HG03354 (cell line): ENCODE results near the gene KIAA0513.

Experiments
- ATAC-seq: cut with Tn5 transposase; IDR thresholded peaks from one replicate; pipeline ENCODE4 v1.9.1; 2021; ENCODE audit warnings: mild to moderate bottlenecking; ENCODE audit not compliant: unreplicated experiment, poor library complexity, severe bottlenecking

The KIAA0513 gene

DNA sequence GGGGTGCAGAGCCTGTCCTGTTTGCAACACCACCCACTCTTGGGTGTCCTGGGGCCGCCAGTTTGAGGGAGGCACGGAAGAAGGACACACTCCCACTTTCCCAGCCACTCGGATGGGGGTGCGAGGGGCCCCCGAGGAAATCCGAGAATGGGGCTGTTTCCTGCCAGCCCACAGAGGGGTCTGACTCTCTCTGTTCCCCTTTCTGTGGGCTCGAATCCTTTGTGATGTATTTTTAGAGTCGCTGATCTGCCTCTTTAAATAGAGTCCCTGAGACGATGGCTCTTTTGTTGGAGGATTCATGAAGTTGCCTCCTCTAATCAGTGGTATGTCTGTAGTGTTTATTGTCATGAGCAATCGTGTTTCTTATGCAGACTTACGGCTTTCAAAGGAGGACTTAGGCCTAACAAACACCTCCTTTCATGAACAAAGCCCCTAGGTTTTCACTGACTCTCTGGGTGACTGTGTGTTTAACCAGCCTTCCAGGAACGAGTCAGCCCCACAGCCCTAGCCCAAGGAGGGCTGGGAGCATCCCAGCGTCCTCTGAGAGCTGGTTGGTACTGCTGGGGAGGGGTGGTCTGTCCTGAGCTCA, 55.5 kb downstream of the KIAA0513 start:
- peak; percentile 22 for ATAC-seq

DNA sequence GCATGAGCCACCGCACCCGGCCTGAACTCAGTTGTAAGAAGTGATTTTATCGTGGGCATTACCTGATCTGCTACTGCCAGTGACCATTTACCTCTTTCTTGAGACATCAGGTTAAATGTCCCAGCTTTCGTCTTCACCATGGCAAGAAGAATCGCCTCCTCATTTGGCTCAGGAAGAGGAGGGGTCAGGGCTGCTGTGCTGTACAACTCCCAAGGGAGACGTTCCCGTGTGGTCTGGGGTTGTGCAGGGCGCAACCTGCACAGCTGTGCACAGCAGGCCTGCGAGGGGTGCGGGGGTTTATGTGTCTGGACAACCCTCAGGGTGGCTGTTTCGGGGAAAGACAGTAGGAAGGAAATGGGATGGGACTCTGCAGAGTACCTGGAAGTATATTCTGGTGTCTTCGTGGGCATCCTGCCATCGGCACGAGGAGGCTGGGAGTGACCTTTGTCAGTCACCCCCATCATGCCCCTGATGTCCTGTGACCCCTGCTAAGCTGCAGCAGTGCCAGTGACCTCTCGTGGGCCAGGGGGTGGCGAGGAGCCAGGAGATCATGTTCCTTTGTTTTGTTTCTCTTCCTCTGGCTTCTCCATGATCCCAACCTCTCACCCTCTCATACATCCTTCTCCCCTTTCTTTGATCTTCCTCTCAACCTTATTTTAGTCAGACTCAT, 57.4 kb downstream of the KIAA0513 start:
- ATAC-seq: no peak

DNA sequence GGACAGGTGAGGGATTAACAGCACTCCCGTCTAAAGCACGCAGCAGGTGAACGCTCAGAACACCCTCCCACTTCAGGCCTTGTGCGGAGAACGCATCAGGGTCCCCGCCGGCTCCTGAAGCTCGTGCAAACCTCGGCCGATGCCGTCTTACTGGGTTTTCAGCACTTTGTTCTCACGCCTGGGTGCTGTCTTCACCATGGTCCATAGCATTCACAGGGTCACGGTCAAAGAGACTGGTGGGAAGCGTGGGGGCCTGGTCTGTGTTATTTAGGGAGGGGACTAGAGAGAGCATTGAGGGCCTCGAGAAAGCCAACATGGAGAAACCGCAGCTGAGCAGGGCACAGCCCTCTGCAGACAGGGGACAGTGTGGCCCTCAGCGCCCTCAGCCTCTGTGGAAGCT, 58.1 kb downstream of the KIAA0513 start:
- no peak for ATAC-seq

DNA sequence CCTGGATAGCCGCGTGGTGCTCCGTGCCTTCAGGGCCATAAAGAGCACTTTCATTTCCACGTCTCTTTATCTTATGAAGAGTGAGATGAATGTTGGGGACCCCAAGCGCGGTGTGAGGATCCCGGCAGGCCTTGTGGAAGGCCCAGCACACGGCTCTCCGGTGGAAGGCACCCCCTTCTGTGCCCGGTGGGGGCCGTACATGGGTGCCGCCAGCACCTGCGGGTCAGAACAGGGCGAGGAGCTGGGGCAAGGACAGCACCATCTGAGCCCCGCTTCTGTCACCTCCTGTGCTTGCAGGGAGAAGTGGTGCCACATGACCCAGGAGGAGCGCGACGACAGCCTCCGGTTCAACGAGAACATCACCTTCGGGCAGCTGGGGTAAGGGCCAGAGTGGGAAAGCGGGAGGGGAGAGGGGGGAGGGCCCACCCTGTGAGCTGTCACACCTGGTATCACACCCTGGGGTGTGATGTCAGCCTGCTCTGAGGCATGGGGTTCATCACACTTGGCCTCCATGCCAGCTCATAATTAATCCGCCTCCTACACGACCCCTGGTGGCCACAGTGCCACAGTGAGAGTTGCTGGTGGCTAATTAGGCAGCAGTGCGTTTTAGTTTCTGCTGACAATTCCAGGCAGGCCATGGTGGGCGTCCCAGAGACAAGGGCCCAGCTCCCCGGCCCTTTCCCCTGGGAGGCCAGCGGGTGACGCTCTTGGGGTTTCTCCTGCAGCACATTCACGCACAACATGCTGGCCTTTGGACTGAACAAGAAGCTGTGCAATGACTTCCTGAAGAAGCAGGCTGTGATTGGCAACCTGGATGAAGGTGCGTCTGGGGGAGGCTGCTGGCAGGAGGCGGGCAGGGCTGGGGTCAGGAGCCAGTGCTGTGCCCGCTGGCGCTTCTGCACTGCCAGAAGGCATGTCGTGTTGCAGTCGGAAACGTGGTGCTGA, 59.0 kb downstream of the KIAA0513 start:
- ATAC-seq: peak; percentile 62

DNA sequence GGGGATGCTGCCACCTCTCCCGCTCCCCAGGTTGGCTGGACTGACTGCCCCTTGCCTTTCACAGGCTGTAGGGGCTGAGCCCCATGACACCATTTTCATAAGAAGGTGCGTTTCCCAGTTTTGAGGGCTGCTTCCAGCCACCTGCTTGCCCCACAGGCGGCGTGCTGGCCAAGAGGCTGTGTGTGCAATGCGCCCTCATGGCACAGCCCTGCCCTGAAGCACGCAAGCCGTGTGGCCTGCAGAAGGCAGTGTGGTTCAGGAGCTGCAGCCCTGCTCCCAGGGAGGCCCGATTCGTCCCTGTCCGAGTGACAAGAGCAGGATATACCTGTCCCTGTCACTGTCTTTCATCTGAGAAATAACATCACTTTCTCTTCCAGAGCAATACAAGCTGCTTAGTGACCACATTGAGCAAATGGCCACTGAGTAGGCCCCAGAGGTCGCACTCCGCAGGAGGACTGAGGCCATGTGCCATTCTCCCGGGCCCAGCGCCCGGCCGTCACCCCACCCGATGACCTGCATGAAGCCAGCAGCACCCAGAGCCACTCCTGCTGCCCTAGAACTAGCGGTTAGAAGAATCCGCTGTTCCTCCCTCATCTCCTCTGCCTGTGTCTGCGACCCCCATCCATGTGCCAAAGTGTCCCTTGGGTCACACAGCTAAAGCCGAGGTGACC, 60.4 kb downstream of the KIAA0513 start:
- ATAC-seq: no peak

DNA sequence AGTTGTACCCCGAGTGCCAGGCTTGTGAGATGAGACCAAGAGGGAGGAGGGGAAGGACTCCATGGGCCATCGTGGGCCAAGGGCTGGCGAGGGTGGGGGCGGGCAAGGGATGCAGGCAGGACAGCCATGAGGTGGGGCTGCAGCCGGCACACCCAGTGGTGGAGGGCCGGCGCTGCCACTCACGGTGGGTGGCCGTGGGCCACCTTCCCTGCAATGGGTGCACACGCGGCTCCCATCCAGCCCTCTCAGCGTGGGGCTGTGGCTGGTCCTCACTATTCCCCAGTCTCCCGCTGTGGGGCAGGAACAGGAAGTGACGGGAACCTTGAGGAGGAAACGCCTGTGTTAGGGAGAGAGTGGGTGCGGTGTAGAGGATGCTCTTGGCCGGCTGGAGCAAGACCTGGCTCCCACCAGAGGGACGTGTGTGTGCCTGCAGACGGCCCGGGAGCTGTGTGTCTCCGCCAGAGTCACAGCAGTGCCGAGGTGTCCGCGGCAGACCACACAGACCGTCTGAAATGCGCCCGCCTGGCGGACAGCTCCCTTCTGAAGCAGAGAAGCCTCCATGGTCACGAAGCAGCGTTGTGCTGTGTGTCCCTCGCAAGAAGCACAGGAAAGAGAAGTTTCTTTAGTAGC, 61.1 kb downstream of the KIAA0513 start:
- ATAC-seq: no peak

DNA sequence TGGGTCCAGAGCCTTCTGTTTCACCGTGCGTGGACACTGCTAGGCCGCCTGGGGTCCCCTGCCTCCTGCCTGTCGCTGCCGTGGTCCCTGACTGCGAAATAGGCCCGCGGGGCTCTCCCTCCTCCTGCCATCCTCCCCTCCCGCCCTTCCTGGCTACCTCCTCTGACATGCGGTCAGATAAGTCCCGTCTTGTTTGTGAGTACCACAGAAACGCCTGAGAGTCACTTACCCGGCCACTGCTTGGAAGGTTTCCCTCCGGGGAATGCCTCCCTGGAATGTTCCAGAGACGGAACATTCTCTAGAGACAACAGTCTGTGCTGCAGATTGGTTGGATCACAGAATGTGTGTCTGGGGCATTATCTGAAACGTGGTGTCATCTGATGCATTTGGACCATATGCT, 61.9 kb downstream of the KIAA0513 start:
- no peak for ATAC-seq

DNA sequence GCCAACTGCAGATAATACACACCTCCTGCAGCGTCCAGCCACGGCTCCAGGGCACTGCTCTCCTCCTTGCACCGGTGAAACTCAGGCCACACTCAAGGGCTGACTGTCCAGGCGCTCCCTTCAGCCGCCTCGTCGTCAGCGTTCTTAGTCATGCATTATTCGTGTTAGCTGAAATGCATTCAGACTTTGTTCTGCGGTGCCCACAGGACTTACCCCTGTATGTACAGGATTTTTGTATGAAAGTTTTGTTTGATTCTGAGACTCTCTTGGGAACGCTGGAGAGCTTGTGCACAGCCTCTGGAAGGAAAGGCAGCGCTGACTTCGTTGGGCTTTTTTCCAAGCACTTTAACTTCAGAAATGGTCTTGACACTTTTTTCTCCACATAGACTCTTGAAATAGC, 62.6 kb downstream of the KIAA0513 start:
- ATAC-seq: no peak

DNA sequence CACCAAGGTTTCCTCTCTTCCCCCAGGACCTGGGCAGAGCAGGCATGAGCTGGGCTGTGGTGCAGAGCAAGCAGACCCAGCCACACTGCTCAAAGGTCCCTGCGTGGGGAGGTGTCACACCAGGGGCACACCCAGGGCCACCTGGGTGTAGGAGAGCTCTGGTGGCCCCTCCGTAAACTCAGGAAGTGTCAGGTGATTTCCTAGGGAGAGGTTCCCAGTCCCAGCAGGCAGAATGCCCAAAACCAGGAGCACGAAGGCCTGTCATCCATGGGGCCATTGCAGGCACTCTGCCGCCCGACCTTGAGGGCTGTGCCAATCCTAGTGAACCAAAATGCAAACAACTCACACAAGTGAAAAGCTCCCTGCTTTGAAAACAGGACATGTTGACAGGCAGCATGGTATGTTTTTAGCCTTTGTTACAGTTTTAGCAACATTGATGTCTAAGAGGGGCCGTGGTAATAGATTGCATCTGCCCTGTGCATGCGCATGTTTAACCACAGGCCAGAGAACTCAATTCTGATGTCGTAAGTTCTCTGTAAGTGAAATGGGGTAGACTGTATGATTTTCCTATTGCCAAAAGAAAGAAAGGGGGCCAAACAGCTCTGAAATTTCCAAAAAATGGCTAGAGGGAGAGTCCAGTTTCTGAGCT, 63.4 kb downstream of the KIAA0513 start:
- no peak for ATAC-seq

DNA sequence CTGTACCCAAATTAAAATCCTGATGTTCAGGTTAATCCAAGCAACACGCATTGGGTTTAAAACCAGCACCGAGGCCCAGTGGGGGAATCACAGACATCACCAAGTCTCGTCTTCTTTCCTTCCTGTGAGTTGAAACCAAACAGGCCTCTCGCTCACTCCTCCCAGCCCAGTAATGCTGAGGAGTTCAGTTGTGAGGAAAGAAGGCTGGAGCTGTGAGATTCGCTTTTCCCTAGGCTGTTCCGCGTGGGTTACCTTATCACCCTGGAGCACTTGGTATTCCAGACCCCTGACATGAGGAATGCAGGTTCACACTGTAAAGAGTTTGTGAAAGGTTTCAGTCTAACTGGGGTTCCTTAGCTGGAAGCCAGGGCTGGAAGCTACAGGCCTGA, 63.9 kb downstream of the KIAA0513 start:
- ATAC-seq: no peak

DNA sequence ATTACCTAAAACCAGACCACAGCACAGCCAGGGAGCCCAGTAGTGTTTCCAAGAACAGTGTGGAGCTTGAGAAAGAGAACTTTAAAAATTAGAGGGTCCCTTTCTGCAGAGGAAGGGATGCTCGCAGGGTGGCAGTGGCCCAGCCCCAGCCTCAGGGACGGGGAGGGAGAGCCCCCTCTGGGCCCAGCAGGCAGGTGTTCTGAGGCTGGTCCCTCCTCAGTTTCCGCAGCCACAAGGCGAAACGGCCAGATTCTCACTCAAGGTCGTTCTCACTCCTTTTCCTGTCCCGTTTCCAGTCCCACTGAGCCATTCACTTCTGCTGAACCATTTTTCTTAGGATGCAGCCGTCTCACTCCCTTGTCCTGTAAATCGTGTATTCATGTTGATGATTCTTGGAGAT, 64.7 kb downstream of the KIAA0513 start:
- ATAC-seq: no peak

DNA sequence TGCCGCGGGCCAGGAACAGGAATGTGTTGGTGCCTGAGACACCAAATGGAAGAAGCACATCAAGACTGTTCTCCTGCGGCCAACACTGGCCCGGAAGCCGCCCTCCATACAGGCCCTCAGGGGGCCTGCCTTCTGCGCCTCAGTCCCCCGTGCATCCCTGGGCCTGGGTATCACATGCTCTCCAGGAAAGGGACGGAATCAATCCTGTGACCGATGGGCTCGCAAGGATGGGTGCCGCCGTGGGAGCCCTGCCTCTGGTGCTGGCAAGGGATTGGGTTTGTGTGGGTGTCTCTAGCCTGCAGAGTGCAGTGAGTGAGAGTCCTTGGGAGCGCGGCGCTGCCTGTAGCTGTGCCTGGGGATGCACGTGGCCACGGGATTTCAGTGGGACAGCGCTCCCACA, 65.3 kb downstream of the KIAA0513 start:
- no peak for ATAC-seq

DNA sequence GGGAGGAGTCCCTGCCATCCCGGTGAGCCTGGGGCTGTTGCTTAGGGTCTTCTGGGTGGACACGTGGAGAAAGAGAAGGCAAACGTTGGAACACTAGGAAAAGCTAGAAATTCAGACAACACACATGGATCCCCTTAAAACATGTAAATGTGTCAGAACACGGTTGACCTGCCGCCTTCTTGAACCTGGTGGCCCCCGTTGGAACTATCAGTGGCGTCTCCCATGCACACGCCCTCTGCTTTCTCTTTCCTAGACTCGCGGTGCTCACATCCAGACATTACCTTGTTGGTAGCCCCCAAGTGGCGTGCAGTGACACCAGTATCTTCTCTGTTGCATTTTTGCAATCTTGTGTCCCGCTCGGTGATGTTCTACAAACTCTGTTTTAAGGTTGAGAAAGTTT, 66.1 kb downstream of the KIAA0513 start:
- ATAC-seq: no peak

DNA sequence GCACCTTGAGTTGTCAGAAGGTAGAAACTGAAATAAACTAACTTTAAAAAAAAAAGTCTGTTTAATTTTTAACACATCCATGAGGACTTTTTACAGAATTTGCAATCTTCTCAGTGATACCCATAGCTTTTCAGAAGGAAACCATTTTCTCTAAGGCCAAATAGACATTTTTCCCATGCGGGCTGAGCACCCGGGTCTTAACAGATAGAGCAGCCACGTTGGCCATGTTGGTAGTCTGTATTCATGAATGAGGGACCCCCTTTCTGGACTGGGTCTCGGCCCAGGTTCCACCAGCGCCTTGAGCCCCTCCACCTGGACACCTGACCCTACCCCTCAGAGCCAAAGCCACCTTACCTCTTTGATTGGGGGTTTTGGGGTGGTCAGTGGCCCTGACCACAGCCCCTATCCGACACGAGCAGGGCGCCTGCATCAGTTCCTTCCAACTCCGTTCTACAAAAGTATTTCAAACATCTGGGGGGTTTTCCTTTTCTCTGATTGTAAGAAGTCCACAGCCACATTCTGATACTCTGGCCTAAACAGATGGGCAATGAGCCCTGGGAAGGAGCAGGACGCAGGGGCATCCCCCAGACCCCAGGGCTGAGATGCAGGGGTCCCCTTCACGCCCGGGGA, 66.7 kb downstream of the KIAA0513 start:
- no peak for ATAC-seq

DNA sequence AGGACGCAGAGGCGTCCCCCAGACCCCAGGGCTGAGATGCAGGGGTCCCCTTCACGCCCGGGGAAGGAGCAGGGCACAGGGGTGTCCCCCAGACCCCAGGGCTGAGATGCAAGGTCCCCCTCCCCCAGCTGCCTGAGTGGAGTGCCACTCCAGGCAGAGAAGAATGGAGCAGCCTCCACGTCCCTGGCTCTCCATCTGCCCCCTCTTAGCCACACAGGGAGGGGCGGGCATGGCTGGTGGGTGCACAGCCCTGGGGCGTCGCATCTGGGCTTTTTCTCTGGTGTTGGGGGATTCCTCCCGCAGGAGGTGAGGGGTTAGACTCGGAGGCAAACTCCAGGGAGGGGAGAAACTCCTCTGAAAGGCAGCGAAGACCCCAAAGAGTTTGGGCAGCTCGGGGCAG, 67.2 kb downstream of the KIAA0513 start:
- ATAC-seq: no peak

DNA sequence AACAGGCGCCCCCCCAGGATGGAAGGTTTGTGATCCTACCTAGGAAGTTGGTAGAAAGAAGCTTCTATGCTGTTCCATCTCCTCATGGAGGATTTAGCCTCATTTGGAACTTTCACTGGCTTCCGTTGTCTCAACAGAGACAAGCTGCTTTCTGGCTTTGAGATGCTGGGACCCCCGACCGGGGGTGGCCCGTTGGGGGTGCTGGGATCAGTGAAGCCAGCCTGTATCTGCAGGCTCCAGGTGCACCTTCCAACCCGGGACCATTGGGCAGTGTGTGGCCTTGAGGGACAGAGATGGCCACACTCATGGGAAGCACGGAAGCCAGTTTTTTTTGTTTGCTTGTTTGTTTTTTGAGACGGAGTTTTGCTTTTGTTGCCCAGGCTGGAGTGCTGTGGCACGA, 69.3 kb downstream of the KIAA0513 start:
- ATAC-seq: no peak

DNA sequence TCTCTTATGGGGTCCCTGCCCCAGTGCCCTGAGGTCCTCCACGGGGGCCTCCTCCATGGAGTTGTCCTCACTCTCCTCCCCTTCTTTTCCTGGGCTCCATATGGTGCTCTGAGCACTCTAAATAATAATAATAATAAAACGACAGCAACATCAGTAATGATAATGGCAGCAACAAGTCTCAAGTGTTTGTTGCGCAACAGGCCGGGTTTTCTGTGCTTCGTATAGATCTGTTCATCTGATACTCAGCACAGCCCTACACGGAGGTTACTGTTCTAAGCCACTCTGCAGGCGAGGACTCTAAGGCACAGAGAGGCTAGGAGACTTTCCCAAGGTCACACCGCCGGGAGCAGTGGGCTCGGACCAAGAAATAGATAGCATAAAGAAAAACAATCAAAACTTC, 71.0 kb downstream of the KIAA0513 start:
- no peak for ATAC-seq

DNA sequence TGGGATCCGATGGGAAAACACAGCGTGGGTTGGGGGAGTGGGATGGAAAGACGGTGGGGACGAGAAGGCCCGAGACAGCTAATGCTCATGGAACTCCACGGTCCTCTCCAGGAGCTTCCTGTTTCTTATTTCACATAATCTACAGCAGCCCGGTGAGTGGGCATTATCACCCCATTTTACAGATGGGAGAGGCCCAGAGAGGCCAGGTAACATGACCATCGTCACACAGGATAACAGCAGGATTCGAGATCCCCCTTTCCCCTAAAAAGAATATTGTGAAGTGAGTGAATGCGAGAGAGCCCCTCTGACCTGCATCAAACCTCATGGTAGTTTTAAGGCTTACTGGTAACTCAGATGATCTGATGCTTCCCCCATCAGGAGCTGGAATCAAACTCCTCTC, 72.7 kb downstream of the KIAA0513 start:
- no peak for ATAC-seq
